Left colon (tissue), 2 donors: Measurements from ENCODE around the gene PRKN. TPM values are rescaled to one million over a fixed set of nuclear protein-coding genes. Genes with fewer than 3 reads are reported as not detected.
"Not testable (repeated sequence)": the region's sequence is repeated elsewhere in the genome, so short reads cannot be mapped to it uniquely, and the experiment has no call there.

Experiments used
- ATAC-seq: fragments of 200-7000 bp; cut with Tn5 transposase; one replicate; pipeline ENCODE4 v1.9.1; 2020; ENCODE audit warnings: mild to moderate bottlenecking, moderate library complexity
- DNase-seq, 2 donors: peaks; one replicate each; pipeline ENCODE4 v3.0.0-alpha.2; 2020
- intact Hi-C, 2 donors: fragments of 100-400 bp; cut with DNase I in 1 of 2; cut with micrococcal nuclease in 1 of 2; formaldehyde crosslinking; loops; one replicate each; pipeline versions ENCODE4 v1.11.2 to v1.14.0; 2022; cut with DNase I, micrococcal nuclease
- total RNA-seq, 2 donors: library from RNA; stranded (reverse); fragmentation: NEBNext Ultra II Directional; extraction: Animal tissue kit (Norgen Biotek cat#: 25700); gene quantifications; one replicate each; pipeline ENCODE4 v1.2.1, GENCODE V29; 2021
- donor health status: DM: no; HTN: no; CAD: no.
- donor health status: DM: yes; HTN: yes; CAD: no.

PRKN gene
- total RNA-seq, 2 donors from 2014 or later, result 5.4 to 5.5 TPM

GRCh38 chr6:161534264-161534873, 1193.2 kb downstream of the PRKN start:
- ATAC-seq, result no peak
- no peak for DNase-seq
- intact Hi-C loops, result no loop called here

GRCh38 chr6:161533266-161533665, 1194.3 kb downstream of the PRKN start:
- intact Hi-C loops, result no loop called here
- no peak for DNase-seq
- no peak for ATAC-seq

GRCh38 chr6:161532536-161532935, 1195.0 kb downstream of the PRKN start:
- intact Hi-C loops, result no loop called here
- DNase-seq (no peak), ATAC-seq (no peak)

- intact Hi-C loops, result no loop called here
- ATAC-seq (no peak), DNase-seq (no peak)
Measured at GRCh38 chr6:161526794-161527193, 1200.8 kb downstream of the PRKN start.

- intact Hi-C loops, result no loop called here
- DNase-seq (no peak), ATAC-seq (no peak)
Measured at GRCh38 chr6:161523362-161523761, 1204.2 kb downstream of the PRKN start.

GRCh38 chr6:161522276-161522675, 1205.3 kb downstream of the PRKN start:
- no peak for DNase-seq
- no peak for ATAC-seq
- intact Hi-C loops, result no loop called here

GRCh38 chr6:161511447-161512095, 1216.0 kb downstream of the PRKN start:
- intact Hi-C loops, result no loop called here
- no peak for DNase-seq
- ATAC-seq, result no peak

GRCh38 chr6:161508341-161508740, 1219.2 kb downstream of the PRKN start:
- DNase-seq (no peak), ATAC-seq (no peak)
- intact Hi-C loops, result no loop called here

GRCh38 chr6:161507375-161507774, 1220.2 kb downstream of the PRKN start:
- intact Hi-C loops, result no loop called here
- no peak for ATAC-seq

GRCh38 chr6:161503570-161503969, 1224.0 kb downstream of the PRKN start:
- no peak for DNase-seq
- ATAC-seq, result no peak
- intact Hi-C loops, result no loop called here

More at GRCh38 chr6:161507375-161507774, 1220.2 kb downstream of the PRKN start:
- DNase-seq, result no peak

- no peak for DNase-seq
- intact Hi-C loops, result no loop called here
- no peak for ATAC-seq
Measured at GRCh38 chr6:161498881-161499280, 1228.7 kb downstream of the PRKN start.

- no peak for ATAC-seq
- intact Hi-C loops, result no loop called here
- DNase-seq, result no peak
Measured at GRCh38 chr6:161498359-161498758, 1229.2 kb downstream of the PRKN start.

GRCh38 chr6:161496941-161497340, 1230.6 kb downstream of the PRKN start:
- intact Hi-C loops, result no loop called here
- ATAC-seq (no peak), DNase-seq (no peak)

- intact Hi-C loops, ATAC-seq, DNase-seq: not testable (repeated sequence)
Measured at GRCh38 chr6:161496271-161496670, 1231.3 kb downstream of the PRKN start.

- intact Hi-C loops, result no loop called here
- ATAC-seq (no peak), DNase-seq (no peak)
Measured at GRCh38 chr6:161494566-161494965, 1233.0 kb downstream of the PRKN start.

GRCh38 chr6:161493576-161494118, 1233.9 kb downstream of the PRKN start:
- DNase-seq (no peak), ATAC-seq (no peak)
- intact Hi-C loops, result no loop called here

- ATAC-seq, result no peak
- DNase-seq, result no peak
- intact Hi-C loops, result no loop called here
Measured at GRCh38 chr6:161489626-161490306, 1237.8 kb downstream of the PRKN start.

- DNase-seq (no peak), ATAC-seq (no peak)
Measured at GRCh38 chr6:161487694-161488093, 1239.9 kb downstream of the PRKN start.

GRCh38 chr6:161487217-161487531, 1240.4 kb downstream of the PRKN start:
- no peak for ATAC-seq
- intact Hi-C loops, result no loop called here

More at GRCh38 chr6:161487694-161488093, 1239.9 kb downstream of the PRKN start:
- intact Hi-C loops, result no loop called here

More at GRCh38 chr6:161487217-161487531, 1240.4 kb downstream of the PRKN start:
- no peak for DNase-seq
